PC-9 (cell line): Measurements from ENCODE around the gene ZNF79. TPM values are rescaled to one million over a fixed set of nuclear protein-coding genes. Genes with fewer than 3 reads are reported as not detected.

Experiments
- BruUV-seq: library from RNA; stranded (reverse); fragments of 400-500 nt; replicated peaks from 2 replicates; lab custom pipeline; 2021; lab: Mats Ljungman, UMichigan
- CTCF ChIA-PET: fragments of 300-600 bp; sonication (Branson Sonifier 250); formaldehyde crosslinking; loops from one replicate; lab custom pipeline; 2022; ENCODE audit warnings: antibody characterized with exemption; lab: Charles Lee
- POLR2A ChIA-PET: fragments of 300-600 bp; sonication (Branson Sonifier 250); formaldehyde crosslinking; loops from one replicate; lab custom pipeline; 2022; ENCODE audit warnings: antibody characterized with exemption; ENCODE audit not compliant: unreplicated experiment; lab: Charles Lee
- DNase-seq, 2 experiments: peaks; one replicate each; pipeline versions ENCODE4 v3.0.0 to v3.0.0-alpha.2; 2015 to 2022; ENCODE audit warnings: mixed read lengths in 1 of 2
- H2AFZ ChIP-seq: fragments of 200-600 bp; sonication (generic); 2 replicates; pipeline ENCODE4 v1.8.1; 2017; ENCODE audit warnings: antibody characterized with exemption
- H3F3A ChIP-seq: fragments of 200-600 bp; sonication (generic); 2 replicates; pipeline ENCODE4 v1.8.1; 2017; ENCODE audit warnings: antibody characterized with exemption, mild to moderate bottlenecking, low read depth; ENCODE audit not compliant: insufficient read depth
- H3K27ac ChIP-seq: fragments of 200-600 bp; sonication (generic); 2 replicates; pipeline ENCODE4 v1.6.1; 2016; ENCODE audit warnings: mixed run types
- H3K27me3 ChIP-seq: fragments of 200-600 bp; sonication (generic); 2 replicates; pipeline ENCODE4 v1.6.1; 2016; ENCODE audit warnings: low read depth, mixed run types; ENCODE audit not compliant: insufficient read depth
- H3K36me3 ChIP-seq: fragments of 200-600 bp; sonication (generic); 2 replicates; pipeline ENCODE4 v1.6.1; 2016; ENCODE audit warnings: low read depth, mixed run types
- H3K4me1 ChIP-seq: fragments of 200-600 bp; sonication (generic); replicated peaks from 2 replicates; pipeline ENCODE4 v1.6.1; 2016; ENCODE audit warnings: mixed run types; ENCODE audit not compliant: insufficient read depth
- H3K4me2 ChIP-seq: fragments of 200-600 bp; sonication (generic); 2 replicates; pipeline ENCODE4 v1.6.1; 2017; ENCODE audit warnings: mixed run types
- H3K4me3 ChIP-seq: fragments of 200-600 bp; sonication (generic); 2 replicates; pipeline ENCODE4 v1.6.1; 2016; ENCODE audit warnings: mixed run types
- H3K79me2 ChIP-seq: fragments of 200-600 bp; sonication (generic); 2 replicates; pipeline ENCODE4 v1.6.1; 2017; ENCODE audit warnings: low read depth, mixed run types
- H3K9me2 ChIP-seq: fragments of 200-600 bp; sonication (generic); 2 replicates; pipeline ENCODE4 v1.8.1; 2017; ENCODE audit warnings: mild to moderate bottlenecking; ENCODE audit not compliant: insufficient read depth
- H3K9me3 ChIP-seq: fragments of 200-600 bp; sonication (generic); 2 replicates; pipeline ENCODE4 v1.8.1; 2016; ENCODE audit warnings: low read depth; ENCODE audit not compliant: insufficient read depth
- H4K20me1 ChIP-seq: fragments of 200-600 bp; sonication (generic); 2 replicates; pipeline ENCODE4 v1.8.1; 2017; ENCODE audit not compliant: insufficient read depth
- EZH2 ChIP-seq: fragments of 200-600 bp; sonication (generic); IDR thresholded peaks from 2 replicates; pipeline ENCODE4 v1.8.0; 2017; ENCODE audit warnings: antibody characterized with exemption, low read depth
- intact Hi-C: fragments of 100-400 bp; cut with micrococcal nuclease; formaldehyde crosslinking; loops from one replicate; pipeline ENCODE4 v1.10.0; 2022; ENCODE audit not compliant: unreplicated experiment
- total RNA-seq: library from RNA; stranded (reverse); gene quantifications from 2 replicates; pipeline ENCODE4 v1.2.3, GENCODE V29; 2021
- TF ChIP-seq, protein P1 (sequence below): fragments of 200-600 bp; sonication (generic); conservative IDR thresholded peaks from 2 replicates; pipeline ENCODE4 v1.6.1; 2017; ENCODE audit warnings: mixed run types, antibody characterized with exemption, mild to moderate bottlenecking, moderate library complexity

The ZNF79 gene
- total RNA-seq, 1 experiment from 2014 or later, result 5.8 TPM

DNA sequence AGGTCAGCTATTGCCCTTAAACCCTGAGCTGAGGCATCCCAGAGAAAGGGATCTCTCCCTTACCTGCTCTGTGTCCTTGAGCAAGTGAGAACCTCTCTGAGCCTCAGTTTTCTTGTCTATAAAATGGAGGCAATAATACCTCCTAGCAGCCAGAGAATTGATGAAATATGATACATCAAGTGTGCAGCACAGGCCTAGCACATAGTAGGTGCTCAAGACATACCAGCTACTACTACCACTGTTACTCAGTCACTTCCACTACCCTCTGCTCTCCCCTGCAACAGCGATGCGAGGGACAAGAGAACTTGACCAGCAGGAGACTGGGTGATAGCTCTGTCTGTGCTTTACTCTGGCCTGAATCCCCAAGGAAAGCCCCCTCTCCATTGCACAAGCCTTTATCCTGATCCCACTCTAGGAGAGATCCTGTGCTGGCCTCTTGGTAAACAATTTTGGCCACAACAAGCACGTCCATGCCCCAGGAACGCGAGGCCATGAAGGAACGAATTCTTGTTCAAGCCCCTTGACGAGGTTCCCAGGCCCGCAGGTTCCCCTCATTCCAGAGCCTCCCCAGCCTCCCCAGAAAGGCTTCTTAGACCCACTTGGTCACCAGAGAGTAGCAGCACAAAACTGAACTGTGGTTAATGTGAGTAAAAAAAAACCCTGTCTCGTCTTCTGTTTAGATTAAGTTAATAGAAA is 66.5 kb downstream of the ZNF79 start:
- DNase-seq, result no peak
- Histone ChIP-seq H3K79me2 (no peaks in the 10 kb centered on the region), H3K4me3 (no peak overlapping the region), H4K20me1 (no peaks in the 10 kb centered on the region), H3K4me2 (no peak overlapping the region), H3K27me3 (no peaks in the 10 kb centered on the region), H3K27ac (no peak overlapping the region), H3K4me1 (no peaks in the 10 kb centered on the region), H3K9me2 (no peaks in the 10 kb centered on the region), H2AFZ (no peak overlapping the region), H3K36me3 (no peaks in the 10 kb centered on the region; the same call in 1 of the 2 replicates), H3F3A (peaks cover 26% of the 10 kb centered on the region; the same call in 1 of the 2 replicates), H3K9me3 (no peaks in the 10 kb centered on the region)
- ChIA-PET CTCF (no interaction called here), POLR2A (interaction anchor here (0.6 to 0.7 kb wide), 2 partner anchors 8 to 856 kb away, joined by 5 to 8 read pairs; no protein-coding TSS in a partner anchor)
- no peak for TF ChIP-seq EZH2
- TF ChIP-seq, protein P1, sequence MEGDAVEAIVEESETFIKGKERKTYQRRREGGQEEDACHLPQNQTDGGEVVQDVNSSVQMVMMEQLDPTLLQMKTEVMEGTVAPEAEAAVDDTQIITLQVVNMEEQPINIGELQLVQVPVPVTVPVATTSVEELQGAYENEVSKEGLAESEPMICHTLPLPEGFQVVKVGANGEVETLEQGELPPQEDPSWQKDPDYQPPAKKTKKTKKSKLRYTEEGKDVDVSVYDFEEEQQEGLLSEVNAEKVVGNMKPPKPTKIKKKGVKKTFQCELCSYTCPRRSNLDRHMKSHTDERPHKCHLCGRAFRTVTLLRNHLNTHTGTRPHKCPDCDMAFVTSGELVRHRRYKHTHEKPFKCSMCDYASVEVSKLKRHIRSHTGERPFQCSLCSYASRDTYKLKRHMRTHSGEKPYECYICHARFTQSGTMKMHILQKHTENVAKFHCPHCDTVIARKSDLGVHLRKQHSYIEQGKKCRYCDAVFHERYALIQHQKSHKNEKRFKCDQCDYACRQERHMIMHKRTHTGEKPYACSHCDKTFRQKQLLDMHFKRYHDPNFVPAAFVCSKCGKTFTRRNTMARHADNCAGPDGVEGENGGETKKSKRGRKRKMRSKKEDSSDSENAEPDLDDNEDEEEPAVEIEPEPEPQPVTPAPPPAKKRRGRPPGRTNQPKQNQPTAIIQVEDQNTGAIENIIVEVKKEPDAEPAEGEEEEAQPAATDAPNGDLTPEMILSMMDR, result no peak
- no TSS peak for BruUV-seq
- intact Hi-C loops, result no loop called here

DNA sequence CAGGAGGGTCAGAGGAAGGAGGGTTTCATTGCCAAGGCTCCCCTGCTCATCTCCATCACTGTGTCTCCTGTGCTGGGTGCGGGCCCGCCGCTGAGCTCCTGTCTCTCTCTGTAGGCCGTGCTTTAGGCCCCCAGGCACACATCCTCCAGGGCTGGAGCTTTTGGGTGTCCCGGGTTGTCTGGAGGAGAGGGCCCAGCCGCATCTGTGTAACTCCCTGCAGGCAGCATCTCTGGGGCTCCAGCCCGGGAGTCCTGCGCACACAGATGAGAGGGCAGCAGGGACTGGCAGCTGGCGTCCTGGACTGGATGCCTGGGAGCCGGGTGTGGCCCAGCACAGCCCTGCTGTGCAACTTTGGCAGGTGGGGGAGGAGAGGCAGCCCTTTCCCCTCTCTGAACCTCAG is 67.3 kb downstream of the ZNF79 start:
- TF ChIP-seq, protein P1, result no peak
- TF ChIP-seq EZH2, result no peak
- Histone ChIP-seq H3K4me1 (no peaks in the 10 kb centered on the region), H3F3A (peaks cover 26% of the 10 kb centered on the region; the same call in 1 of the 2 replicates), H3K36me3 (no peaks in the 10 kb centered on the region; the same call in 1 of the 2 replicates), H3K9me3 (no peaks in the 10 kb centered on the region), H3K27ac (no peak overlapping the region), H3K79me2 (no peaks in the 10 kb centered on the region), H3K9me2 (no peaks in the 10 kb centered on the region), H3K27me3 (no peaks in the 10 kb centered on the region), H3K4me2 (no peak overlapping the region), H3K4me3 (no peak overlapping the region), H4K20me1 (no peaks in the 10 kb centered on the region), H2AFZ (no peak overlapping the region)
- intact Hi-C loops, result no loop called here
- ChIA-PET POLR2A (no interaction called here), CTCF (no interaction called here)
- DNase-seq, result no peak
- BruUV-seq, result no TSS peak

DNA sequence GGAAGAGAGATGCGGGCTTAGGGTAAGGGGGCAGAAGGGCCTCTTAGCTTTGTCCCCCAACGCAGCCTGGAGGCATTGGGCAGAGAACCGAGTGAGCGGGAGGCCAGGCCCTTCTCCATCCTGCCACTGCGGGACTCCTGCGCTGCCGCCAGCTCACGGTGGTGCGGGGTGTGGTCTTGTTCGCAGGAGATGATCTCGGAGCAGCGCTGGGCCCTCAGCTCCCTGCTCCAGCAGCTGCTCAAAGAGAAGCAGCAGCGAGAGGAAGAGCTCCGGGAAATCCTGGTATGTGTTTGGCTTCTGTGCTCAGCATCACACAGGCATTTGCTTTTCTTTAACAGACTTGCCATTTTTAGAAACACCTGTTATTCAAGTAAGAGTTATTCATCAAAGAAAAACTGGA is 68.4 kb downstream of the ZNF79 start:
- Histone ChIP-seq H3K4me2 (no peak overlapping the region), H3K27me3 (no peaks in the 10 kb centered on the region), H3K9me3 (no peaks in the 10 kb centered on the region), H4K20me1 (peaks cover 2% of the 10 kb centered on the region; the same call in 1 of the 2 replicates), H2AFZ (no peak overlapping the region), H3K36me3 (peaks cover 4% of the 10 kb centered on the region), H3K27ac (no peak overlapping the region), H3K4me3 (no peak overlapping the region), H3K9me2 (no peaks in the 10 kb centered on the region), H3F3A (peaks cover 27% of the 10 kb centered on the region; the same call in 1 of the 2 replicates), H3K79me2 (no peaks in the 10 kb centered on the region), H3K4me1 (peaks cover 2% of the 10 kb centered on the region)
- ChIA-PET CTCF (no interaction called here), POLR2A (no interaction called here)
- BruUV-seq, result no TSS peak
- no peak for TF ChIP-seq EZH2
- TF ChIP-seq, protein P1, result no peak
- intact Hi-C loops, result no loop called here
- DNase-seq, result no peak
